Middle frontal gyrus (tissue), 1 donor: Measurements from ENCODE around the gene TRIOBP.

Experiments used
- DNase-seq: peaks from one replicate; pipeline ENCODE4 v3.0.0-alpha.2; 2015; ENCODE audit warnings: low spot score; ENCODE audit errors: extremely low spot score

TRIOBP gene

GRCh38 chr22:37823134-37823985 is 126.5 kb downstream of the TRIOBP start, which contains the start of gene GALR3:
Gene GALR3, plus strand, starts transcription at chr22:37823382. Its CDS starts 25 bp downstream, at chr22:37823407.
- DNase-seq, result no peak

GRCh38 chr22:37824674-37825641 is 128.1 kb downstream of the TRIOBP start:
- DNase-seq, result no peak
